ENCODE results near the gene PDZRN3.
A peak's percentile ranks its signal among the peaks of the same experiment; 100 is the strongest.

The PDZRN3 gene

GRCh38 chr3:73605412-73605811, 19.3 kb downstream of the PDZRN3 start:
- peaks cover 53% of the 10 kb centered on the region for H3K4me1 Mint-ChIP-seq
- H3K9me3 Mint-ChIP-seq, result no peaks in the 10 kb centered on the region
- peak overlapping the region in 1 of 3 experiments; percentile 35 for H3K4me3 Mint-ChIP-seq
- H3K36me3 Mint-ChIP-seq (ENCODE audit: low read depth), result peaks cover 19% of the 10 kb centered on the region
- H3K27ac Mint-ChIP-seq, result peak overlapping the region in 2 of 3 experiments; percentile 60 to 91
- TF ChIP-seq CTCF (IDR thresholded peaks at IDR 0.05; ENCODE audit: unreplicated experiment in 3 of 3), result no peak
- no peaks in the 10 kb centered on the region for H3K27me3 Mint-ChIP-seq (ENCODE audit: low read depth)

- Mint-ChIP-seq H3K27me3 (ENCODE audit: low read depth) (no peaks in the 10 kb centered on the region), H3K4me1 (peaks cover 43% of the 10 kb centered on the region), H3K9me3 (no peaks in the 10 kb centered on the region), H3K36me3 (ENCODE audit: low read depth) (peaks cover 26% of the 10 kb centered on the region), H3K27ac (no peak overlapping the region), H3K4me3 (no peak overlapping the region)
- TF ChIP-seq CTCF (IDR thresholded peaks at IDR 0.05; ENCODE audit: unreplicated experiment in 3 of 3), result no peak
Observed at GRCh38 chr3:73604451-73604850, 20.3 kb downstream of the PDZRN3 start.

- no peak for TF ChIP-seq CTCF (IDR thresholded peaks at IDR 0.05; ENCODE audit: unreplicated experiment in 3 of 3)
- Mint-ChIP-seq H3K4me3 (no peak overlapping the region), H3K36me3 (ENCODE audit: low read depth) (peaks cover 32% of the 10 kb centered on the region)
Observed at GRCh38 chr3:73603762-73604171, 21.0 kb downstream of the PDZRN3 start.

GRCh38 chr3:73602170-73602569, 22.6 kb downstream of the PDZRN3 start:
- Mint-ChIP-seq H3K4me1 (peaks cover 29% of the 10 kb centered on the region), H3K36me3 (ENCODE audit: low read depth) (peaks cover 37% of the 10 kb centered on the region)

More at GRCh38 chr3:73603762-73604171, 21.0 kb downstream of the PDZRN3 start:
- Mint-ChIP-seq H3K27me3 (ENCODE audit: low read depth) (no peaks in the 10 kb centered on the region), H3K9me3 (no peaks in the 10 kb centered on the region), H3K4me1 (peaks cover 42% of the 10 kb centered on the region), H3K27ac (no peak overlapping the region)

GRCh38 chr3:73601481-73601880, 23.3 kb downstream of the PDZRN3 start:
- Mint-ChIP-seq H3K27me3 (ENCODE audit: low read depth) (no peaks in the 10 kb centered on the region), H3K4me1 (peaks cover 22% of the 10 kb centered on the region), H3K9me3 (no peaks in the 10 kb centered on the region), H3K27ac (no peak overlapping the region), H3K4me3 (peak overlapping the region in 1 of 3 experiments; percentile 45), H3K36me3 (ENCODE audit: low read depth) (peaks cover 40% of the 10 kb centered on the region)
- no peak for TF ChIP-seq CTCF (IDR thresholded peaks at IDR 0.05; ENCODE audit: unreplicated experiment in 3 of 3)

More at GRCh38 chr3:73602170-73602569, 22.6 kb downstream of the PDZRN3 start:
- H3K4me3 Mint-ChIP-seq, result no peak overlapping the region
- H3K27ac Mint-ChIP-seq, result peak overlapping the region in 1 of 3 experiments; percentile 24
- no peaks in the 10 kb centered on the region for H3K27me3 Mint-ChIP-seq (ENCODE audit: low read depth)
- TF ChIP-seq CTCF (IDR thresholded peaks at IDR 0.05; ENCODE audit: unreplicated experiment in 3 of 3), result no peak
- H3K9me3 Mint-ChIP-seq, result no peaks in the 10 kb centered on the region

GRCh38 chr3:73601011-73601410, 23.7 kb downstream of the PDZRN3 start:
- no peak for TF ChIP-seq CTCF (IDR thresholded peaks at IDR 0.05; ENCODE audit: unreplicated experiment in 3 of 3)
- Mint-ChIP-seq H3K36me3 (ENCODE audit: low read depth) (peaks cover 45% of the 10 kb centered on the region), H3K27me3 (ENCODE audit: low read depth) (no peaks in the 10 kb centered on the region), H3K27ac (peak overlapping the region in 1 of 3 experiments; percentile 6), H3K4me3 (no peak overlapping the region), H3K9me3 (peaks cover under 1% of the 10 kb centered on the region), H3K4me1 (peaks cover 17% of the 10 kb centered on the region)
